Kidney (tissue), 14 donors: ENCODE data around the gene MYO16. TPM values are rescaled to one million over a fixed set of nuclear protein-coding genes. Genes with fewer than 3 reads are reported as not detected.

Source experiments
- DNase-seq, 5 donors: peaks; one replicate each; pipeline ENCODE4 v3.0.0-alpha.2; 2013 to 2020
- FAIRE-seq: peaks from 2 replicates; lab custom pipeline; 2012; peaks lifted over from hg19 to GRCh38; lab: Jason Lieb, UNC
- H3K27ac ChIP-seq, 2 donors: one replicate each; pipeline ENCODE4 v1.7.0; 2013; ENCODE audit warnings: low read depth in 2 of 2, low read length in 2 of 2, inconsistent platforms in 1 of 2
- H3K27me3 ChIP-seq: one replicate; pipeline ENCODE4 v1.7.1; 2013; ENCODE audit warnings: low read length, inconsistent platforms; ENCODE audit not compliant: control insufficient read depth, insufficient read depth
- H3K36me3 ChIP-seq, 3 donors: one replicate each; pipeline versions ENCODE4 v1.7.0 to v1.7.1; 2013; ENCODE audit warnings: low read length in 3 of 3, control low read depth in 1 of 3, inconsistent platforms in 1 of 3; ENCODE audit not compliant: insufficient read depth in 3 of 3, control insufficient read depth in 2 of 3
- H3K4me1 ChIP-seq, 3 donors: one replicate each; pipeline versions ENCODE4 v1.7.0 to v1.7.1; 2013; ENCODE audit warnings: low read length in 3 of 3, inconsistent platforms in 1 of 3, low read depth in 1 of 3; ENCODE audit not compliant: control insufficient read depth in 2 of 3, insufficient read depth in 2 of 3
- H3K4me3 ChIP-seq, 3 donors: one replicate each; pipeline versions ENCODE4 v1.7.0 to v1.8.1; 2013; ENCODE audit warnings: low read length in 3 of 3, control low read depth in 1 of 3, inconsistent platforms in 1 of 3
- H3K9ac ChIP-seq, 3 donors: one replicate each; pipeline versions ENCODE4 v1.7.0 to v1.7.1; 2013; ENCODE audit warnings: low read length in 3 of 3, control low read depth in 1 of 3, inconsistent platforms in 1 of 3
- H3K9me3 ChIP-seq, 3 donors: one replicate each; pipeline versions ENCODE4 v1.7.0 to v1.7.1; 2013; ENCODE audit warnings: low read length in 3 of 3, control low read depth in 1 of 3, inconsistent platforms in 1 of 3; ENCODE audit not compliant: control insufficient read depth in 2 of 3, insufficient read depth in 1 of 3
- CTCF ChIP-seq: IDR thresholded peaks from 3 replicates; pipeline ENCODE4 v1.5.1; 2012; ENCODE audit warnings: mild to moderate bottlenecking, moderate library complexity, borderline replicate concordance; ENCODE audit not compliant: insufficient read depth; ENCODE audit errors: extremely low read depth
- intact Hi-C: fragments of 100-400 bp; cut with DNase I; formaldehyde crosslinking; loops from one replicate; pipeline ENCODE4 v1.11.1; 2022
- polyA plus RNA-seq: library from polyadenylated mRNA; stranded (reverse); fragments of 350-450 nt; fragmentation: Illumina TruSeq; extraction: RNeasy Lipid Tissue Mini Kit (QIAGEN cat#74804); gene quantifications from one replicate; pipeline ENCODE4 v1.2.3, GENCODE V29; 2014; ENCODE audit warnings: low read depth, low replicate concordance; ENCODE audit not compliant: insufficient read depth
- total RNA-seq: library from RNA; stranded (reverse); fragmentation: NEBNext Ultra II Directional; extraction: Animal tissue kit (Norgen Biotek cat#: 25700); gene quantifications from one replicate; pipeline ENCODE4 v1.2.1, GENCODE V29; 2021
- donor health status: control.
- donor health status: control.
- donor health status: control.
- donor health status: control.
- donor health status: control.
- donor health status: DM: yes; HTN: yes; CAD: no.
- donor health status: Normal renal cell carcinoma (clear cell type).

The MYO16 gene
- total and polyA plus RNA-seq, 2 donors from 2014 or later, result 0.22 to 0.43 TPM

- H3K4me3 ChIP-seq, result no peak overlapping the region
- FAIRE-seq (no peak), DNase-seq (no peak)
Measured at GRCh38 chr13:109113427-109113826, 484.0 kb downstream of the MYO16 start.

GRCh38 chr13:109114162-109114561, 484.8 kb downstream of the MYO16 start:
- no peaks in the 10 kb centered on the region for H3K36me3 ChIP-seq
- no peak overlapping the region for H3K9ac ChIP-seq
- FAIRE-seq, result no peak
- no peak for TF ChIP-seq CTCF
- DNase-seq, result no peak
- no peak overlapping the region for H3K4me3 ChIP-seq
- no peaks in the 10 kb centered on the region for H3K27me3 ChIP-seq
- H3K27ac ChIP-seq, result no peak overlapping the region
- no peaks in the 10 kb centered on the region for H3K9me3 ChIP-seq
- intact Hi-C loops, result no loop called here
- no peaks in the 10 kb centered on the region for H3K4me1 ChIP-seq

More at GRCh38 chr13:109113427-109113826, 484.0 kb downstream of the MYO16 start:
- Histone ChIP-seq H3K4me1 (no peaks in the 10 kb centered on the region), H3K27ac (no peak overlapping the region), H3K27me3 (no peaks in the 10 kb centered on the region), H3K9ac (no peak overlapping the region), H3K36me3 (no peaks in the 10 kb centered on the region), H3K9me3 (no peaks in the 10 kb centered on the region)
- TF ChIP-seq CTCF, result no peak
- intact Hi-C loops, result no loop called here

- intact Hi-C loops, result no loop called here
- no peaks in the 10 kb centered on the region for H3K9me3 ChIP-seq
- H3K27ac ChIP-seq, result no peak overlapping the region
- no peak overlapping the region for H3K9ac ChIP-seq
- H3K4me3 ChIP-seq, result no peak overlapping the region
- no peaks in the 10 kb centered on the region for H3K4me1 ChIP-seq
- DNase-seq (no peak), FAIRE-seq (no peak)
- H3K27me3 ChIP-seq, result no peaks in the 10 kb centered on the region
- no peaks in the 10 kb centered on the region for H3K36me3 ChIP-seq
- TF ChIP-seq CTCF, result no peak
Measured at GRCh38 chr13:109114991-109115390, 485.6 kb downstream of the MYO16 start.

- Histone ChIP-seq H3K4me1 (no peaks in the 10 kb centered on the region), H3K9ac (no peak overlapping the region), H3K27ac (no peak overlapping the region), H3K27me3 (no peaks in the 10 kb centered on the region), H3K4me3 (no peak overlapping the region), H3K36me3 (no peaks in the 10 kb centered on the region), H3K9me3 (no peaks in the 10 kb centered on the region)
- intact Hi-C loops, result no loop called here
- FAIRE-seq (no peak), DNase-seq (no peak)
- TF ChIP-seq CTCF, result no peak
Measured at GRCh38 chr13:109118521-109118920, 489.1 kb downstream of the MYO16 start.
